ENCODE measurements around the gene PKHD1. TPM values are rescaled to one million over a fixed set of nuclear protein-coding genes. Genes with fewer than 3 reads are reported as not detected.

PKHD1 gene
- total RNA-seq, 1 experiment from 2014 or later: 0.09 TPM

- no peaks in the 10 kb centered on the region for H3K4me1 ChIP-seq (ENCODE audit: insufficient read depth, low read length)
- H3K79me1 ChIP-seq (ENCODE audit: insufficient read depth, low read depth, low read length, poor library complexity, severe bottlenecking): no peaks in the 10 kb centered on the region
- H3K56ac ChIP-seq (ENCODE audit: insufficient read length, low read depth, low read length): no peak overlapping the region
- no peak for DNase-seq
- H3K27me3 ChIP-seq (ENCODE audit: insufficient read depth, low read length): no peaks in the 10 kb centered on the region
- no peak overlapping the region for H2AFZ ChIP-seq (ENCODE audit: low read length)
- no peaks in the 10 kb centered on the region for H3K9me3 ChIP-seq (ENCODE audit: control insufficient read depth, low read depth, low read length)
- no peak overlapping the region for H3K4me3 Mint-ChIP-seq
- H3K4me2 ChIP-seq (ENCODE audit: insufficient read depth, insufficient read length, low read length): no peak overlapping the region
- H3K14ac ChIP-seq (ENCODE audit: insufficient read depth, low read length): no peak overlapping the region
- H3K4ac ChIP-seq (ENCODE audit: low read depth, low read length): no peak overlapping the region
- no peak overlapping the region for H2BK120ac ChIP-seq (ENCODE audit: low read depth, low read length, poor library complexity, severe bottlenecking)
- H2BK15ac ChIP-seq (ENCODE audit: low read depth, low read length): no peak overlapping the region
- WGBS (ENCODE audit: extremely low coverage, insufficient read length, low lambda C conversion rate): no CpG with 5 or more reads among the region's 3 CpGs
- H2AK5ac ChIP-seq (ENCODE audit: insufficient read length, low read length): no peak overlapping the region
- no peaks in the 10 kb centered on the region for H3K23me2 ChIP-seq (ENCODE audit: insufficient read length, low read depth, low read length, poor library complexity, severe bottlenecking)
- no peak overlapping the region for H3K18ac ChIP-seq (ENCODE audit: insufficient read length, low read depth, low read length)
- H3K36me3 Mint-ChIP-seq (ENCODE audit: insufficient read depth in 1 of 3, low read depth in 3 of 3): peaks cover 1 to 6% (median 4%) of the 10 kb centered on the region in 3 experiments; a peak in 6 of 7 replicates
- H3K4me1 Mint-ChIP-seq: 0 out of 4 replicates have a peak, but pooled peaks cover 0 to 4% of the 10 kb centered on the region in 2 experiments
- no peak overlapping the region for H2BK12ac ChIP-seq (ENCODE audit: insufficient read length, low read depth, low read length)
- peaks cover 6 to 7% of the 10 kb centered on the region in 2 experiments; a peak in 4 of 5 replicates for H3K9me3 Mint-ChIP-seq
- no peak overlapping the region for H2BK5ac ChIP-seq (ENCODE audit: insufficient read length, low read length)
- no peaks in the 10 kb centered on the region for H3K79me2 ChIP-seq (ENCODE audit: insufficient read depth, low read length)
- H2BK20ac ChIP-seq (ENCODE audit: low read depth, low read length, poor library complexity, severe bottlenecking): no peak overlapping the region
- no peak overlapping the region for H3K23ac ChIP-seq (ENCODE audit: insufficient read length, low read depth, low read length)
- no peak overlapping the region for H3T11ph ChIP-seq (ENCODE audit: low read length)
- H4K91ac ChIP-seq (ENCODE audit: insufficient read length, low read depth, low read length): no peak overlapping the region
- no peak overlapping the region for H3K9ac ChIP-seq (ENCODE audit: extremely low read depth, insufficient read length, low read length)
- H3K27ac ChIP-seq (ENCODE audit: insufficient read length, low read depth, low read length): no peak overlapping the region
- no peak overlapping the region; a peak in 1 of 7 replicates for H3K27ac Mint-ChIP-seq
- H4K5ac ChIP-seq (ENCODE audit: insufficient read length, low read depth, low read length): no peak overlapping the region
- peaks cover 2% of the 10 kb centered on the region; the same call in 1 of the 2 replicates for H3K27me3 Mint-ChIP-seq (ENCODE audit: low read depth)
- no peak overlapping the region for H4K8ac ChIP-seq (replicated peaks; ENCODE audit: insufficient read length, low read depth, low read length)
- TF ChIP-seq CTCF (conservative IDR thresholded peaks at IDR 0.05): no peak
- no peaks in the 10 kb centered on the region for H4K20me1 ChIP-seq (ENCODE audit: control insufficient read depth, insufficient read depth, insufficient read length)
Measured at GRCh38 chr6:52115145-52115741, 27.8 kb upstream of the PKHD1 start.
